Activated naive CD4-positive, alpha-beta T cell treated with anti-CD3 and anti-CD28 coated beads, Interleukin-2, amount 10 ng/mL, durations not matched to agents 7 days and 5 days (primary cell): ENCODE results near the gene HSPB6.
"Not testable (repeated sequence)": the region's sequence is repeated elsewhere in the genome, so short reads cannot be mapped to it uniquely, and the experiment has no call there.

Source experiments
- CTCF ChIA-PET: fragments of 350-600 bp; sonication (Branson Sonifier 250); formaldehyde crosslinking; loops from one replicate; lab custom pipeline; 2021; ENCODE audit warnings: antibody characterized with exemption; lab: Charles Lee
- DNase-seq: peaks from one replicate; pipeline ENCODE4 v3.0.0-alpha.2; 2020
- H3K27ac Mint-ChIP-seq: one replicate; pipeline ENCODE4 v1.8.0; 2021; ENCODE audit warnings: mild to moderate bottlenecking, moderate library complexity, mixed read lengths
- H3K27me3 Mint-ChIP-seq: one replicate; pipeline ENCODE4 v1.8.0; 2021; ENCODE audit warnings: mild to moderate bottlenecking, mixed read lengths
- H3K36me3 Mint-ChIP-seq: one replicate; pipeline ENCODE4 v1.8.0; 2021; ENCODE audit warnings: mixed read lengths
- H3K4me1 Mint-ChIP-seq: one replicate; pipeline ENCODE4 v1.8.0; 2021; ENCODE audit warnings: mixed read lengths
- H3K4me3 Mint-ChIP-seq: one replicate; pipeline ENCODE4 v1.8.0; 2021; ENCODE audit warnings: mild to moderate bottlenecking, moderate library complexity, mixed read lengths
- H3K9me3 Mint-ChIP-seq: one replicate; pipeline ENCODE4 v1.8.0; 2021; ENCODE audit warnings: mixed read lengths

HSPB6 gene

DNA sequence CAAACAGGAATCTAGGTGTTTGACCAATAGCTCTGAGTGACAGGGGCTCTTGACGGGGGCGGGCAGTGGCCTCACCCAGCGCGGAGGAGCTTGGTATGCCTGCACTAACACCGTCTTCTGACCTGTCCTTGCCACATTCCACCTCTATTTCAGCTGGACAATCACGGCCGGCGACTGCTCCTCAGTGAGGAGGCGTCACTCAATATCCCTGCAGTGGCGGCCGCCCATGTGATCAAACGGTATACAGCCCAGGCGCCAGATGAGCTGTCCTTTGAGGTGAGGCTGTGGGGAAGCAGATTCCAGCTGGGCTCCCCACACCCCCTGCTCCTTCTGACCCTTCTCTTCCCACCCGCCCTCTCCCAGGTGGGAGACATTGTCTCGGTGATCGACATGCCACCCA is 23.2 kb upstream of the HSPB6 start:
- H3K9me3 Mint-ChIP-seq: no peaks in the 10 kb centered on the region
- no peaks in the 10 kb centered on the region for H3K27me3 Mint-ChIP-seq
- H3K36me3 Mint-ChIP-seq: peaks cover 44% of the 10 kb centered on the region
- H3K4me3 Mint-ChIP-seq: no peak overlapping the region
- DNase-seq: no peak
- CTCF ChIA-PET: no interaction called here
- no peak overlapping the region for H3K27ac Mint-ChIP-seq
- H3K4me1 Mint-ChIP-seq: peaks cover 20% of the 10 kb centered on the region

DNA sequence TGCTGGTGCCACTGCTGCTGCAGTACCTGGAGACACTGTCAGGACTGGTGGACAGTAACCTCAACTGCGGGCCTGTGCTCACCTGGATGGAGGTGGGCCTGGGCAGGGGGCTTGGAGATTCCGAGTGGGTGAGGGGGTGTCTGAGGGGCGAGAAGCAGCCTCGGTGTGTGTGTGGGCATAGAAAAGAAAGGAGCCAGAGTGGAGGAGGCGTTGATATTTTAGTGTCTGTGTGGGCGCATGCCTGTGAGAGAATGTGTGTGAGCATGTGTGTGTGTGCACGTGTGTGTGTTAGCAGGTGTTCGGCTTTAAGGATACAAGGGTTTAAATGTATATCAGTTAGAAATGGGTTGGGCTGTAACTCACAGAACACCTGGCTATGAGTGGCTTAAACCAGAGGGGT is 22.2 kb upstream of the HSPB6 start:
- peaks cover 28% of the 10 kb centered on the region for H3K4me1 Mint-ChIP-seq
- no peaks in the 10 kb centered on the region for H3K27me3 Mint-ChIP-seq

DNA sequence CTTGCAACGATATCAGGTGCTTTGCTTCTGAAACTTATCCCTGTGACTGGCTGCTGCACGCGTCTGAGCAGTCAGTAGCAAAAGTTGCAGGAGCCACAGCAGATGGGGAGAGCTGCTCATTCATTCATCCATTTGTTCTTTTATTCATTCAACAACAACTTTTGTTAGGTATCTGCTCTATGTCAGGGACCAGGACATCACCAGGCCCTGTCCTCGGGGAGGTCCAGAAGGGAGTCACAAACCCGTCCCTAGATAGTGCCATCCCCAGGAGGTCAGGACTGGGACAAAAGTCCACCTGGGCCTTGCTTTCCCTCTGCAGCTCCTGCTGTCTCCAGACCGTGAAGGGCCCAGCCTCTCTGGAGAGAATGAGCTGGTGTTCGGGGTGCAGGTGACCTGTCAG is 21.1 kb upstream of the HSPB6 start:
- H3K4me1 Mint-ChIP-seq: peaks cover 28% of the 10 kb centered on the region
- H3K4me3 Mint-ChIP-seq: peak overlapping the region; percentile 38
- peaks cover 38% of the 10 kb centered on the region for H3K36me3 Mint-ChIP-seq
- H3K27me3 Mint-ChIP-seq: no peaks in the 10 kb centered on the region
- no peak for DNase-seq
- H3K27ac Mint-ChIP-seq: no peak overlapping the region
- CTCF ChIA-PET: no interaction called here
- H3K9me3 Mint-ChIP-seq: no peaks in the 10 kb centered on the region

More for the DNA sequence above, 22.2 kb upstream of the HSPB6 start:
- Mint-ChIP-seq H3K4me3 (no peak overlapping the region), H3K9me3 (no peaks in the 10 kb centered on the region), H3K36me3 (peaks cover 44% of the 10 kb centered on the region), H3K27ac (no peak overlapping the region)
- CTCF ChIA-PET: no interaction called here
- no peak for DNase-seq

DNA sequence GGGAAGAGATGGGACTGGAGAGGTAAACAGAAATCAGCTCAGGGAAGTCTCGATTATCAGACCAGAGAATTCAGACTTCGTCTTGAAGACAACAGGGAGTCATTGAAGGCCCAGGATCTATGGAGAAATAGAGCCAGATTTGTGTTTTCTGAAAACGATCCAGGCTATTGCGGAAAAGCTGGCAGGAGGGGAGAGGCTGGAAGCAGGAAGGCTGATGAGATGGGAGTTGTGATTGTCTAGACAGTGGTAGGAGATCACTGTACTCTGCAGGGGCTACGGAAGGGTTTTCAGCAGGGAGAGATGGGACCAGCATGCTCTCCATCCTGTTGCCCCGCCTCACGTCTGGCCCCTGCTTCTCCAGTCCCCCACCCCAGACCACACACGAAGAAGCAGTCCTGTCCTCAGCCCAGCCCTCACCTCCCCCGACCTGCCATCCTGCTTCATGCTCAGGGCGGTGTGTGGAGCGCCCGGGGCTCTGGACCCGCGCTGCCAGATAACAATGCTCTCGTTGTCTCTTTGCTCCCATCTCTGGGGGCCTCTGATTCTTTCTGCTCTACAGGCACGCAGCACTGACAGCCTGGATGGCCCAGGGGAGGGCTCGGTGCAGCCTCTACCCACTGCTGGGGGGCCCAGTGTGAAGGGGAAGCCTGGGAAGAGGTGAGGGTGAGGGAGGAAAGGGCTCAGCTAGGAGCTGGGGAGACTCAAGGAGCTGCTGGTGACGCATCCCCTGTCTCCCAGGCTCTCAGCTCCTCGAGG is 20.4 kb upstream of the HSPB6 start:
- Mint-ChIP-seq H3K4me1 (peaks cover 28% of the 10 kb centered on the region), H3K27ac (peak overlapping the region; percentile 66), H3K4me3 (peak overlapping the region; percentile 81), H3K27me3 (no peaks in the 10 kb centered on the region), H3K36me3 (peaks cover 33% of the 10 kb centered on the region), H3K9me3 (no peaks in the 10 kb centered on the region)
- CTCF ChIA-PET: interaction anchor here (0.6 to 1.4 kb wide), 3 partner anchors 12 to 244 kb away, joined by 3 to 5 read pairs (median 4); no protein-coding TSS in a partner anchor
- DNase-seq: no peak

DNA sequence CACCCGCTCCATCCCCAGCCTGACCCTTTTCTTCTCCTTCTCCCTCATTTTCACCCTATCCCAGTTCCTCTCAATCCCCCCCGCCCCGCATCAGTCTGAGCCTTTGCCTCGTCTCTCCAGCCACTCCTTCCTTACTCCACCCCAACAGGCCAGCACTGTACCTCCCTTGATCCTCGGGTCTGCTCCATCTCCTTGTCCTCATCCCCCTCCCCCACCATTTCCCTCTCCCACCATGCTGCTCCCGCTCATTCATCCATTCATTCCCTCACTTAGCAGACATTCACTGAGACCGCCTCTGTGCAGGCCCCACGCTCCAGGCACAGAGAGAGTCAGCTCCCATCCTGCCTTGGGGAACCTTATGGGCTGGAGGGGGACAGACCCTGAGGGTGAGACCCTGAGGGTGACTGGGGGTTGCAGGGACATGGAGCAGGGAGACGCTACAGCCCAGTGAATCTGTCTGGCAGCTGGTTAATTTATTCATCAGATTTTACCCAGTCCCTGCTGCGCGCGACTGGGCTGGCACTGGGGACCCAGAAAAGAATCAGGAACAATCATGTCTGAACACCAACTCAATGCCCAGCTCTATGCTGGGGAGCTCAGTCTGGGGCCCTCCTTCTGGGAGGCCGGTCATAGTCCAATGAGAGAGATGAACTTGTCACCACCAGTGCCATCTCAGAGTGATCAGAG is 19.4 kb upstream of the HSPB6 start:
- Mint-ChIP-seq H3K27ac (peak overlapping the region; percentile 64), H3K4me1 (peaks cover 28% of the 10 kb centered on the region), H3K4me3 (peak overlapping the region; percentile 81), H3K36me3 (peaks cover 28% of the 10 kb centered on the region), H3K9me3 (no peaks in the 10 kb centered on the region), H3K27me3 (no peaks in the 10 kb centered on the region)
- no peak for DNase-seq
- CTCF ChIA-PET: interaction anchor here (0.6 to 1.4 kb wide), 4 partner anchors 11 to 245 kb away, joined by 3 to 5 read pairs (median 4); no protein-coding TSS in a partner anchor

DNA sequence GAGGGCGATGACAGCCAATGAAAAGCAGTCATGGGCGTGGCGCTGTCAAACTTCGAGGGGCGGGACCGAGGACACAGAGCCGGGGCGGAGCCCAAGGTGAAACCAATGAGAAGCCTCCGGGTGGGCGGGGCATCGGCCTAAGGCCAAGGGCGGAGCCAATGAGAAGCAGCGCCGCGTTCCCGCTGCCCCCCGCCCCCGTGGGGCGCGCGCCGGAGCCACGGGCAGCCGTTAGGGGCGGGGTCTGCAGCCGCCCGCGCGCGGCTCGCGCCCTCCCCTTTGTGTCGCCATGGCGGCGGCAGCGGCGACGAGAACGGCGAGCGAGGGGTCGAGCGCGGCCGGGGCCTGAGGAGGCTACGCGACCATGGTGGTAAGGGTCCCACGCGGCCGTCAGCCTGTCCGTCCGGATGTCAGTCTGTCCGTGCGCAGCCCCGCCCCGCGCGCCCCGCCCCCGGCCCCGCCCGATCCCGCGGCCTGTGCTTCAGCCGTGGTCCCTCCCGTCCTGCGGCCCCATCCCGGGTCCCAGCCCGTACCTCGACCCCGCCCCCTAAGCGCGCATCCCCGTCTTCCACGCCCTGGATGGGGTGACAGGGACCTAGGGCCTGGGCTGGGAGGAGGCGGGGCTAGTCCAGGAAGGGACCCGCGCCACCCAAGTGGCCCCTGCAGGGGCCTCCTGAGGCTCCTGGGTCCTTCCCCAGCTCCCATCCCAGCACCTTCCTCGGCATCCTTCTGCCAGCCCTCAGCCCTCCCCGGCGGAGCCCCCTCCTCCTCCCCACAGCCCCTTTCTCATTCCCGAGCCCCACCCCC is 18.7 kb upstream of the HSPB6 start, which contains the start of gene ARHGAP33:
ARHGAP33 (plus strand) TSS at position 267 of the 804 bp plus-strand sequence; CDS start at position 362, 95 bp downstream.
- CTCF ChIA-PET: interaction anchor here (0.9 to 1.4 kb wide), 2 partner anchors 10 to 14 kb away, joined by 3 to 4 read pairs; no protein-coding TSS in a partner anchor

DNA sequence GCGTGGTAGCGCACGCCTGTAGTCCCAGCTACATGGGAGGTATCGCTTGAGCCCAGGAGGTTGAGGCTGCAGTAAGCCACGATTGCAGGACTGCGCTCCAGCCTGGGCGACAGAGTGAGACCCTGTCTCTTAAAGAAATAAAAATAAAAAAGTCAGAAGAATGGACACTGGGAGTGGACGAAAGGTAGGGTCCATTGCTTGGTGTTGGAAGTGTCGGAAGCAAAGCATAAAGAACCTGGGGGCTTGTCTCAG is 18.1 kb upstream of the HSPB6 start:
- no peak for DNase-seq
- Mint-ChIP-seq H3K9me3 (no peaks in the 10 kb centered on the region), H3K4me1 (peaks cover 31% of the 10 kb centered on the region), H3K27me3 (no peaks in the 10 kb centered on the region), H3K4me3 (peak overlapping the region; percentile 81), H3K36me3 (peaks cover 26% of the 10 kb centered on the region), H3K27ac (no peak overlapping the region)
- CTCF ChIA-PET: no interaction called here

More for the DNA sequence above, 18.7 kb upstream of the HSPB6 start, which contains the start of gene ARHGAP33:
- H3K9me3 Mint-ChIP-seq: no peaks in the 10 kb centered on the region
- H3K27me3 Mint-ChIP-seq: no peaks in the 10 kb centered on the region
- peaks cover 25% of the 10 kb centered on the region for H3K36me3 Mint-ChIP-seq
- H3K4me1 Mint-ChIP-seq: peaks cover 28% of the 10 kb centered on the region
- DNase-seq: peak; percentile 100
- peak within 1 kb of the TSS; percentile 64 for H3K27ac Mint-ChIP-seq
- peak within 1 kb of the TSS; percentile 81 for H3K4me3 Mint-ChIP-seq

DNA sequence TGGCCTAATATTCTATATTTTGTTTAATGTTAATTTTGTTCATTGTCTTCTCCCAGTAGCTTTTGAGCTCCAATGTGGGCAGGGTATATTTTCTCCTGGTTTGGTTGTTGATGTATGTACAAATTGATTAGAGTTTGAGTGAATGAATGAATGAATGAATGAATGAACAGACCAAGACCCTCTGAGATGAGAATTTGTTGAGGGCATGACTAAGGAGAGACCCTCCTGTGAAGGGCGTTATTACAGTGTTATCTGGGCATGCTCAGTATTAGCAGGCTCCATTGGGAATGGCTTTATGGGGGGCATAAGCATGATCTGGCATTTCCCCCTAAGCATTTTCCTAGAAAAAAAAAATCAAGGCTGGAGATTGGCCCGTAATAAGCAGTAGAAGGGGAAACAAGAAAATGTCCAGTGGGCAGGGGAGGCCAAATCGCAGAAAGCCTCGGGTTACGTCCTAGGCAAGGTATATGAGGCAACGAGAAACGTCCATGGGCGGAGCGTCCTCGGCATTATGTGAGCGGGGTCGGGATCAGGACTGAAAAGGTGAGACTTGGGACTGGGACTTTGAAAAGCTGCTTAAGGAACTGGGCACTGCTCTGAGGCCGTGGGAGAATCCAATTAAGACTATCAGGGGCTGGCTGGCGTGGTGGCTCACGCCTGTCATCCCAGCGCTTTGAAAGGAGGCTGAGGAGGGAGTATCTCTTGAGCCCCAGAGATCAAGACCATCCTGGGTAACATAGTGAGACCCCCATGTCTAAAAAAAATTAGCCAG is 17.6 kb upstream of the HSPB6 start:
- Mint-ChIP-seq H3K4me3 (peak overlapping the region; percentile 81), H3K27me3 (no peaks in the 10 kb centered on the region), H3K9me3 (no peaks in the 10 kb centered on the region), H3K4me1 (peaks cover 31% of the 10 kb centered on the region), H3K36me3 (peaks cover 22% of the 10 kb centered on the region), H3K27ac (no peak overlapping the region)
- CTCF ChIA-PET: no interaction called here
- no peak for DNase-seq

DNA sequence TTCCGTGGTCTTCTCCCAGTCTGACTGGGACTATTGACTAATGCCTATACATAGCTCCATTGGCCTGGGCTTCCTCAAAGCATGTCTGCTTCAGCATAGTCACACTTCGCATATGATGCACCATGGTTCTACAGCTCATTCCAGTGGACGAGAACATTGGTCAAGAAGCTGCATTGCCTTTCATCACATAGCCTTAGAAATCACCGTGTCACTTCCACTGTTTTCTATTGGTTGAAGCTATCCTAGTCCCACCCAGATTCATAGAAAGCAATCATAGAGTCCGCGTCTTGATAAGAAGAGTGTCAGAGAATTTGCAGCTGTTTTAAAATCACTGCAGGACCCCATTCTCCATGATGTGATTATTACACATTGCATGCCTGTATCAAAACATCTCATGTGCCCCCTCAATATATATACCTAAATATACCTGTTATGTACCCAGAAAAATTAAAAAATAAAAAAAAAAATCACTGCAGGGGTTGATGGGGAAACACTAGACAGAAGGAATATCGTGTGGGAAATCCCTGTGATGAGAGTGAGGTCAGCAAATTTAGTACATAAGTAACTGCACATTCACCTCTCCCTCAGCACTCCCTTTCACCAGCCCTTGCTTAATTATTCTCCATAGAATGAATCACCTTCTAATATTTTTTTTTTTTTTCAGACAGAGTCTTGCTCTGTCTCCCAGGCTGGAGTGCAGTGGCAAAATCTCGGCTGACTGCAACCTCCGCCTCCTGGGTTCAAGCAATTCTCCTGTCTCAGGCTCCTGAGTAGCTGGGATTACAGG is 16.4 kb upstream of the HSPB6 start:
- CTCF ChIA-PET: no interaction called here
- H3K4me3 Mint-ChIP-seq: no peak overlapping the region
- H3K9me3 Mint-ChIP-seq: no peaks in the 10 kb centered on the region
- H3K4me1 Mint-ChIP-seq: peaks cover 31% of the 10 kb centered on the region
- H3K27me3 Mint-ChIP-seq: no peaks in the 10 kb centered on the region
- H3K27ac Mint-ChIP-seq: no peak overlapping the region
- DNase-seq: no peak
- peaks cover 20% of the 10 kb centered on the region for H3K36me3 Mint-ChIP-seq

DNA sequence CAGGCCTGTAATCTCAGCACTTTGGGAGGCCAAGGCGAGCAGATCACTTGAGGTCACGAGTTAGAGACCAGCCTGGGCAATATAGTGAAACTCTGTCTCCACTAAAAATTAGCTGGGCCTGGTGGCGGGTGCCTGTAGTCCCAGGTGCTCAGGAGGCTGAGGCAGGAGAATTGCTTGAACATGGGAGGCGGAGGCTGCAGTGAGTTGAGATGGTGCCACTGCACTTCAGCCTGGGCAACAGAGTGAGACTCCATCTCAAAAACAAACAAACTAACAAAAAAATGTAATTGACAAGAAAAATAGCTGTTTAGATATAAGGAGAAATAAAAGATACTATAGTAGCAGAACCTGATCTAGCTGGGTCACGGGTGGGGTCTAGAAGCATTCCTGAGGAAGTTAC is 15.5 kb upstream of the HSPB6 start:
- H3K4me3 Mint-ChIP-seq, DNase-seq, H3K27me3 Mint-ChIP-seq, CTCF ChIA-PET, H3K27ac Mint-ChIP-seq, H3K9me3 Mint-ChIP-seq: not testable (repeated sequence)
- Mint-ChIP-seq H3K4me1 (peaks cover 25% of the 10 kb centered on the region), H3K36me3 (peaks cover 17% of the 10 kb centered on the region)

DNA sequence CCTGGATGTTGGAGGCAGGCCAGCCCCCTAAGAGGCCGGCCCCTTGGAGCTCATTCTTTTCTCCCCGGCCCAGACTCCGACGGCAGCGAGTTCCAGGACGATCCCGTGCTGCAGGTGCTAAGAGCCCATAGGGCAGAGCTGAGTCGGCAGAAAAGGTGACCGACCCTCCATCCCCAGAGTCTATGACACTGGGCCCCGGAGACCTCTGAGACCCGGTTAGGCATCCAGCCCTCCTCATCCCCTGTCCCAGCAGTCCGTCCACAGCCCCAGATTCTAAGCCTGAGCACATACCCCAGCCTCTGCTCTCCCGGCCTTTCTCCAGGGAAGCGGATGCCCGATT is 11.2 kb upstream of the HSPB6 start:
- peaks cover 3% of the 10 kb centered on the region for H3K4me1 Mint-ChIP-seq
- H3K9me3 Mint-ChIP-seq: no peaks in the 10 kb centered on the region
- DNase-seq: no peak
- no peaks in the 10 kb centered on the region for H3K27me3 Mint-ChIP-seq
- CTCF ChIA-PET: interaction anchor here (1.0 kb wide), 1 partner anchor 52 kb away, joined by 3 read pairs; no protein-coding TSS in a partner anchor
- no peak overlapping the region for H3K4me3 Mint-ChIP-seq
- H3K36me3 Mint-ChIP-seq: peaks cover 16% of the 10 kb centered on the region
- H3K27ac Mint-ChIP-seq: no peak overlapping the region

DNA sequence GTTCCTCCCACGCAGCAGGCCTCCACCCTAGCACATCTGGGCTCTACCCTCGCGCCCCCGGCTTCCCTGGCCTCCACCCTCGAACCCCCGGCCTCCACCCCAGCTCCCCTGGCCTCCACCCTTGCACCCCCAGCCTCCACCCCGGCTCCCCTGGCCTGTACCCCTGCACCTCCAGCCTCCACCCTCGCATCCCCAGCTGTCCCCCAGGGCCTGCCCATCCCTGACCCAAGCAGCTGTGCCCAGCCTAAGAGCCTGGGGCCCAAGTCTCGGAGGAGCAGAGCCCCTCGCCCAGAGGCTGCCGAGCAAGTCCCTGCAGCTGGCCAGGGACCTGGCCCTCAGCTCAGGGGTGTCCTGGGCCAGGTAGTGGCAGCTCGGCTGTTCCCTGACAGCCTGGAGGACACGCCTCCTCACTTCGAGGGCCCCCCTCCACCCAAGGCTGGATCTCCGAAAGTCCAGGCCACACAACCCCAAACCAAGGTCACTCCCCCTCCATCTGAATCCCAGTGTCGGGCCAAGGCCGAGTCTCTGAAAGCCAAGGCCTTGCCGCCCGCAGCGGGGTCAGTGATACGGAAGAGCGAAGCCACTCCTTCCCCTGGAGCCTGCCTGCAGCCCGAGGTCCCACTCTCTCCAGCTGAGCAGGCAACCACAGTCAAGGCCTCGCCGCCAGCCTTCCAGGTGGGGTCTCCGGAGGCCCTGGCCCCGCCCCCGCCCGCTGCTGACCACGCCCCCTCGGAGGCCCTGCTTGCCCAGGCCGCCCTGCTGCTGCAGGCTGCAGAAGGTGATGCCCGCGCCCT is 10.7 kb upstream of the HSPB6 start:
- H3K9me3 Mint-ChIP-seq: no peaks in the 10 kb centered on the region
- CTCF ChIA-PET: interaction anchor here (1.0 kb wide), 1 partner anchor 52 kb away, joined by 3 read pairs; no protein-coding TSS in a partner anchor
- H3K36me3 Mint-ChIP-seq: peaks cover 16% of the 10 kb centered on the region

More for the DNA sequence above, 10.7 kb upstream of the HSPB6 start:
- no peak for DNase-seq
- Mint-ChIP-seq H3K4me1 (peaks cover 3% of the 10 kb centered on the region), H3K4me3 (no peak overlapping the region), H3K27me3 (no peaks in the 10 kb centered on the region), H3K27ac (no peak overlapping the region)
